KOPT-K1 (cell line): ENCODE data around the gene MAPK4.
"Not testable (repeated sequence)": the region's sequence is repeated elsewhere in the genome, so short reads cannot be mapped to it uniquely, and the experiment has no call there.

Source experiments
- H3K27ac ChIP-seq: fragments of 200-600 bp; sonication (generic); 2 replicates; pipeline ENCODE4 v1.5.1; 2016; ENCODE audit warnings: antibody characterized with exemption, mild to moderate bottlenecking, low read depth, low read length; ENCODE audit not compliant: poor library complexity, severe bottlenecking
- H3K36me3 ChIP-seq: fragments of 200-600 bp; sonication (generic); 2 replicates; pipeline ENCODE4 v1.5.1; 2017; ENCODE audit warnings: antibody characterized with exemption, mild to moderate bottlenecking, low read length, moderate library complexity; ENCODE audit not compliant: insufficient read depth
- H3K9me3 ChIP-seq: fragments of 200-600 bp; sonication (generic); 2 replicates; pipeline ENCODE4 v1.5.1; 2017; ENCODE audit warnings: antibody characterized with exemption, low read length, mild to moderate bottlenecking; ENCODE audit not compliant: insufficient read depth, poor library complexity, severe bottlenecking

The MAPK4 gene

DNA sequence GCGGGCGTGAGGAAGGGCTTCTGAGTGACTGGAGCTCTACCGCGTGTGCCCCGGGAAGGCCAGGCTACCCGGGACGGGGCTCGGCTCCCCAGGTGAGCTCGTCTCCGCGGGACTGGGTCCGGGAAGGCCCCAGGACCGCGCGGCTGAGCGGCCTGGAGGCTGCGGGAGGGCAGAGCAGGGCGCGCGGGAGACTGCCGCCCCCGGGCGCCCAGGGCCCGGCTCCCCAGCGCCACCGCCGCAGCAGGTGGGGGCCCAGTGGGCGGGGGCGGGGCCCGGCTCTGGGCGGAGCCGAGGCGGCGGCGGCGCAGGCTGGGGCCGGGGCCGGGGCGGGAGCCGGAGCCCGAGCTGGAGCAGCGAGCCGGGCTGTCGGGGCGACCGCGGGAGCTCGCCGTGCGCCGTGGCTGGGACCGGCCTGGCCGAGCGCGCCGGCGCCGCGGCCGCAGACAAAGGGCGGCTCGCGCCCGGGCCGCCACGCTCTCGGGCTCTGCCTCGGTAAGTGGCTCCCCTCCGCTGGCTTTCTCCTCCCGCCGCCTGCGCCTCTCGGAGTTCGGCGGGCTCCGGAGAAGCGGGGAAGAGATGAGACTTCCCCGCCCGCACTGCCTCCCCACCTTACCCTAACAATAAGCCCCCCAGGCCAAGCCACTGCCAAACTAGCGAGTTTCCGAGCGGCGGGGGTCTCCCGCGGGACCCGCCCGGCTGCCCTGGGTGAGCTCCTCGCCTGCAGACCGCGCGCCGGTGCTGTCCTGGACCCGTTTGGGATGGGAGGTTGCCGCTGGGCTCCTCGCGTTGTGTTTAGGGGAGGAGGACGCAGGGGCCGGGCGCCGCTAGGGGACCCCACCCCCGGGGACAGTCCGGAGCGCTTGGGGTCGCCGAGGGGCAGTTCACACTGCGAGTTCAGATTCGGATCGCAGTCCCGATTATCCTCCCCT is at the start of gene MAPK4:
MAPK4 (plus strand) TSS at position 336 of the 929 bp plus-strand sequence. CDS start 103,872 bp downstream, outside the sequence.
- H3K27ac ChIP-seq = no peak within 1 kb of the TSS
- no peaks in the 10 kb centered on the region for H3K36me3 ChIP-seq
- H3K9me3 ChIP-seq = peaks cover 6% of the 10 kb centered on the region

GRCh38 chr18:50517277-50517676 is 42.6 kb upstream of the MAPK4 start:
- H3K9me3 ChIP-seq, H3K27ac ChIP-seq, H3K36me3 ChIP-seq: not testable (repeated sequence)

GRCh38 chr18:50518787-50519546 is 40.9 kb upstream of the MAPK4 start:
- Histone ChIP-seq H3K27ac (no peak overlapping the region), H3K9me3 (no peaks in the 10 kb centered on the region), H3K36me3 (no peaks in the 10 kb centered on the region)

- H3K9me3 ChIP-seq = no peaks in the 10 kb centered on the region
- no peak overlapping the region for H3K27ac ChIP-seq
- H3K36me3 ChIP-seq = no peaks in the 10 kb centered on the region
Measured at GRCh38 chr18:50523165-50523564, 36.7 kb upstream of the MAPK4 start.

DNA sequence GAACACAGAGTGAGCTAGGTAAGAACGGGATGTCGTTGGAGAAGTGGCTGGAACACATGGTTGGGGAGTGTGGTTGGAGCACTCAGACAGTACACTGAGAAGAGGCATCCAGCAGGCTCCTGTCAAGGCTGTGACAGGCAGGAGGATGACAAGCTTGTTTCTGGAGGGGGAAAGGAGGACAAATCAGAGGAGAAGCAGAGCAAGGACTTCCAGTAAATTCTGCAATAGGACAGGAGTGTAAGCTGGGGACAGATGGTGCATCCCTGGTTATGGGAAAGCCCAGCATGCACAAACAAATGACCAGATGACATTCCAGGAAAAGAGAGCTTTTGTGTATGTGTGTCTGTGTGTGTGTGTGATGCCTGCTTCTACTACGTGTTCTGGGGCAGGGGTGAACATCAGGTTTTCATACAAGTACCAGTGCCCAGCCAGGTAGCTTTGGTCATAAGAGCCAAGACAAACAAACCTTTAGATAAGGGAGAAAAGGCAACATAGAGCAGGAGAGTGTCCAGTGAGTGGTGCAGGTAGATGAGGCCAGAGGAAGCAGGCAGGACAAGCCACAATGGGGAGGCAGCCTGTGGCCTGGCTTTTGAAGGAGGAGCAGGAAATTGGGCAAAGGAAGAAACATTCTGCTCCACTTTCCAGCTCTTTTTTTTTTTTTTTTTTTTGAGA is 32.1 kb upstream of the MAPK4 start:
- Histone ChIP-seq H3K9me3 (no peaks in the 10 kb centered on the region), H3K36me3 (no peaks in the 10 kb centered on the region), H3K27ac (no peak overlapping the region)

GRCh38 chr18:50528806-50529205 is 31.1 kb upstream of the MAPK4 start:
- no peak overlapping the region for H3K27ac ChIP-seq
- no peaks in the 10 kb centered on the region for H3K36me3 ChIP-seq
- H3K9me3 ChIP-seq = peaks cover under 1% of the 10 kb centered on the region

DNA sequence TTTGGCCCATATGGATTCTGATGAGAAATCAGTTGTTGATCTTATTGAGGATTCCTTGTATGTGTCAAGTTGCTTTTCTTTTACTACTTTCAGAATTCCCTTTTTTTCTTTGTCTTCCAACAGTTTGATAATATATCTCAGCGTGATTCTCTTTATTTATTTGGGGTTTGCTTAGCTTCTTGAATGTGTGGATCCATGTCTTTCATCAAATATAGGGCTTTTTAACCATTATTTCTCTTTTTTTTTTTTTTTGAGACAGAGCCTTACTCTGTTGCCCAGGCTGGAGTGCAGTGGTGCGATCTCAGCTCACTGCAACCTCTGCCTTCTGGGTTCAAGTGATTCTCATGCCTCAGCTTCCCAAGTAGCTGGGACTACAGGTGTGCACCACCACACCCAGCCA is 26.1 kb upstream of the MAPK4 start:
- H3K9me3 ChIP-seq, H3K36me3 ChIP-seq, H3K27ac ChIP-seq: not testable (repeated sequence)

GRCh38 chr18:50544476-50544875 is 15.4 kb upstream of the MAPK4 start:
- H3K36me3 ChIP-seq, H3K27ac ChIP-seq, H3K9me3 ChIP-seq: not testable (repeated sequence)

DNA sequence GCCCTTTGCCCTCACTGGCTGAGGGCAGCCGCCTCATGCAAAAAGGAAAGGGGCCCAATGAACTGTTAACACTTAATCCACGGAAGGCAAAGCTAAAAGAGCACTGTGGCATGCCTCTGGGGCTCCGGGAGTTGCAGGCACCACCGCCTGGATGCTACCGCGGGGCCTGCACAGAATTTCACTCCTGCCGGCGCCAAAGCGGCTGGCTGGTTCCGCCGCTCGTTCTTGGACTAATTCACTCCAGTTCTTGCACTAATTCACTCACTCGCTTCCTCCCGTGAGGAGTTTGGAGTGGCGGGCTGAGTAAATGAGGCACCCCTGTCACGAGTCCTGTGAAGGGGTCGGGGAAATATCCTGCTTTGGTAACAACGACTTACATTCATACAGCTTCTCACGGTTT is 14.0 kb upstream of the MAPK4 start:
- H3K27ac ChIP-seq = no peak overlapping the region
- H3K36me3 ChIP-seq = no peaks in the 10 kb centered on the region
- no peaks in the 10 kb centered on the region for H3K9me3 ChIP-seq

DNA sequence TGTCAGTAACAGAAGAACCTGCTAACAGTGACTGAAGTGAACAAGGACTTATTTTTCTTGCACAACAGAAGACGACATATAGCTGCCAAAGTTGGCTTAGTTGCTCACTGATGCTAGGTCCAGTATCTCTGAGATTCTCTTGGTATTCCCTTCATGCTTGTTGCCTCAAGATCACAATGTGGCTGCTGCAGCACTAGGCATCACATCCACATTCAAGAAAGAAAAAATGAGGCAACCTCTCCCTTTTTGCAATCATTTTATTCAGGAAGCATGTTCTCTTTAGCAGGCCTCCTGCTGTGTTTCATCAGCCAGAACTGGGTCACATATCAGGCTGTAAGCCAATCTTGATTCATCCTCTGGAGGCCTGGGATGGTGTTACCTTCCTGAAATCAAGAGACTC is 11.7 kb upstream of the MAPK4 start:
- Histone ChIP-seq H3K27ac (no peak overlapping the region), H3K9me3 (no peaks in the 10 kb centered on the region)

DNA sequence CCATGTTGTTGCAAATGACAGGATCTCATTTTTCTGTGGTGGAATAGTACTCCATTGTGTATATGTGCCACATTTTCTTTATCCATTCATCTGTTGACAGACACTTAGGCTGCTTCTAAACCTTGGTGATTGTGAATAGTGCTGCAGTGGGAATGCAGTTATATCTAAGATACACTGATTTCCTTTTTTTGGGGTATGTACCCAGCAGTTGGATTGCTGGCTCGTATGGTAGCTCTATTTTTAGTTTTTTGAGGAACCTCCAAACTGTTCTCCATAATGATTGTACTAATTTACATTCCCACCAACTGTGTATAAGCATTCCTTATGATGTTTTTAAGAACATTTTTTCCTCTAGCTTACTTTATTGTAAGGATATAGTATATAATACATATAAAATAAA is 8.2 kb upstream of the MAPK4 start:
- not testable (repeated sequence) for H3K36me3 ChIP-seq, H3K9me3 ChIP-seq, H3K27ac ChIP-seq

More for the DNA sequence above, 11.7 kb upstream of the MAPK4 start:
- H3K36me3 ChIP-seq = no peaks in the 10 kb centered on the region

DNA sequence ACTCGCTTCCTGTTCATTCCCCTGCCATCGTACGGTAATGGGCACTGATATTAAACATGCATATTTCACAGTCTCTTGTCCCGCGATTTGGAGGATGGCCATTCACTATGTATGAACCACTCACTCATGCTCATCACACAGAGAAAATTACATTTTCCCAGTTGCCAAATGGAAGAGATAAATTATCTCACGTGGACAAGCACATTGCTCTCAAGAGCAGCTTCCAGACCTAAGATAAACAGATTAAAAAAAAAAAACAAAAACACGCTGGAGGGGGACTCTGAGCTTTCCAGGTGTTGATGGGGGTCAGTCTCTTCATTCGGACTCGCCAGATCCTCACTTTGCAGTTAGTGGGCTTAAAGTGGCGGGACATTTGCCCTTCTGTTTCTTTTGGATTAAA is 1.7 kb upstream of the MAPK4 start:
- peaks cover 6% of the 10 kb centered on the region for H3K9me3 ChIP-seq
- no peak overlapping the region for H3K27ac ChIP-seq

DNA sequence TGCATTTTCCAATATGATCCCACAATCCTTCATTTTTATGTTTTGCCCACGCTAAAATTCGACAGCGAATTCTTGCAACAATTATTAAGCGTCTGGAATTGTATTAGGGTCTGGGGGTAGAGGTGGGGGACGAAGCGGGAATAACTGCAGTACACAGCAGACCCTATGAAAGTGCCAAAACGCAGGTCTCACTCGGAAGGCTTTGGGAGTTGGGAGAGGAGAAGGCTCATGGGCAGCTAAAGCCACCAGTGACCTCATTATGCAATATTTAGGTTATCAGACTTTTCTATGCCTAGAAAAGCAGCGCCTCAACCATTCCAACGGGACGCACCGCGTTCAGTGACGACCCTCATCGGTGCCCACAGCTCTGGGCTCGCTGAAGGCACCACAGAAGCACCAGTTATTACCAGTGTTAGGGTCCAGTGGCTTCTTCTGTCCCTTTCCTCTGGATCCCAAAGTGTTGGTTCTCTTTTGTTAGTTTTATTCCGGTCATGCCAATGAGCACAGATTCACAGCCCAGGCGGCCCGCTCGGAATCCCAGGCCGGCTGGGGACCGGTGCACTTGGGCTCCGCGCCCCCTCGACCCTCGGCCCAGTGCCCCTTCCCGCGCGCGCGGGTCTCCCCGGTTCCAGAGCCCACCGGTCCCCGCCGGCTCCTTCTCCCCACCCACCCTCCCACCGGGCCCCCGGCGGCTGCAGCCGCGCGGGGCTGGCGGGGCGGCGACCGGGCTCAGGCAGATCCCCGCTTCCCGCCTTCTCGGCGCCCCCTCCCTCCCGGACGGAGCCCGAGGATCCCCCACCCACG is 737 bp upstream of the MAPK4 start:
- no peaks in the 10 kb centered on the region for H3K36me3 ChIP-seq
- no peak overlapping the region for H3K27ac ChIP-seq
- H3K9me3 ChIP-seq = peaks cover 6% of the 10 kb centered on the region

More for the DNA sequence above, 1.7 kb upstream of the MAPK4 start:
- no peaks in the 10 kb centered on the region for H3K36me3 ChIP-seq
